Testis (tissue), 3 donors: ENCODE measurements around the gene MANBA. TPM values are rescaled to one million over a fixed set of nuclear protein-coding genes. Genes with fewer than 3 reads are reported as not detected.
"Not testable (repeated sequence)": the region's sequence is repeated elsewhere in the genome, so short reads cannot be mapped to it uniquely, and the experiment has no call there.

Source experiments
- DNase-seq: peaks from one replicate; pipeline ENCODE4 v3.0.0-alpha.2; 2019
- H3K27ac ChIP-seq, 2 donors: fragments of 200-600 bp; sonication (generic); one replicate each; pipeline ENCODE4 v1.5.1; 2019
- H3K27me3 ChIP-seq: fragments of 200-600 bp; sonication (generic); one replicate; pipeline ENCODE4 v1.5.1; 2019
- H3K36me3 ChIP-seq: fragments of 200-600 bp; sonication (generic); one replicate; pipeline ENCODE4 v1.5.1; 2017; ENCODE audit warnings: low read depth; ENCODE audit errors: missing control alignments
- H3K4me1 ChIP-seq: fragments of 200-600 bp; sonication (generic); one replicate; pipeline ENCODE4 v1.5.1; 2019
- H3K4me3 ChIP-seq, 2 donors: fragments of 200-600 bp; sonication (generic); one replicate each; pipeline ENCODE4 v1.5.1; 2017 to 2019
- H3K9me3 ChIP-seq: fragments of 200-600 bp; sonication (generic); one replicate; pipeline ENCODE4 v1.5.1; 2017
- POLR2A ChIP-seq: fragments of 450-650 bp; IDR thresholded peaks from one replicate; pipeline ENCODE4 v1.6.1; 2017; ENCODE audit warnings: antibody characterized with exemption, mild to moderate bottlenecking, moderate library complexity
- WGBS, 2 donors: methylation state at CpG; one replicate each; pipeline ENCODE4 v1.1.5; 2018; 5-methylcytosine and 5-hydroxymethylcytosine counted together
- intact Hi-C: fragments of 100-400 bp; cut with DNase I; formaldehyde crosslinking; loops from one replicate; pipeline ENCODE4 v1.15.1; 2023; ENCODE audit warnings: low total_unique reads
- polyA plus RNA-seq: library from polyadenylated mRNA; stranded (reverse); fragments of 350-450 nt; fragmentation: Illumina TruSeq; extraction: RNeasy Lipid Tissue Mini Kit (QIAGEN cat#74804); gene quantifications from one replicate; pipeline ENCODE4 v1.2.3, GENCODE V29; 2014; ENCODE audit warnings: low read depth, low replicate concordance; ENCODE audit not compliant: insufficient read depth
- total RNA-seq, 2 donors: library from RNA; depleted of rRNA; stranded (reverse); fragments of >200 nt; gene quantifications; one replicate each; pipeline ENCODE4 v1.2.3, GENCODE V29; 2016
- TF ChIP-seq, protein P1 (sequence below), 3 experiments: fragments of 450-650 bp in 2 of 3; fragments of 200-600 bp in 1 of 3; sonication (generic) in 1 of 3; IDR thresholded peaks; one replicate each; pipeline ENCODE4 v1.5.1; 2016 to 2019; ENCODE audit warnings: antibody characterized with exemption in 3 of 3, mild to moderate bottlenecking in 2 of 3, moderate library complexity in 1 of 3

The MANBA gene
- total and polyA plus RNA-seq, 3 donors from 2014 or later, result 9.2 to 22.7 (median 13.6) TPM

DNA sequence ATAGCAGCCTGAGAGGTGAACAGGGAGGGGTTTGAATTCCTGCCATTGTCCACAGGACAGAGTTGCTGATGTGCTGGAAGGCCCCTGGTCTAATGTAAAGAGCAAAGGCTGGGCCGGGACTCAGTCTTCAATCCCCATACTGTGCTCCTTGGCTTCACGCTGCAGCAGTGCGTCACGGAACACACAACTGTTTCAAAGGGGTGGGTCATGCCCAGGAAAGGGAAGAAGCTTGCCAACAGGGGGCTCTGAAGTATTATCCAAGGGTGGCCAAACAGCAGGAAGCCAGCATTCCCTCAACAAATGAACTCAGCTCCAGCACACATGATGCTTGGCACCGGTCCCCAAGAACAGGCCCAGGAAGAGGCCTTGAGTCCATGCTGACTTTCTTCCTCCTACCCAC is 137.1 kb downstream of the MANBA start:
- DNase-seq, result peak; percentile 52
- no peak overlapping the region for H3K4me3 ChIP-seq
- intact Hi-C loops, result loop anchor here (10.0 kb wide), 2 partner anchors 169 to 391 kb away; partner anchors contain the start of gene SLC9B1
- TF ChIP-seq, protein P1, sequence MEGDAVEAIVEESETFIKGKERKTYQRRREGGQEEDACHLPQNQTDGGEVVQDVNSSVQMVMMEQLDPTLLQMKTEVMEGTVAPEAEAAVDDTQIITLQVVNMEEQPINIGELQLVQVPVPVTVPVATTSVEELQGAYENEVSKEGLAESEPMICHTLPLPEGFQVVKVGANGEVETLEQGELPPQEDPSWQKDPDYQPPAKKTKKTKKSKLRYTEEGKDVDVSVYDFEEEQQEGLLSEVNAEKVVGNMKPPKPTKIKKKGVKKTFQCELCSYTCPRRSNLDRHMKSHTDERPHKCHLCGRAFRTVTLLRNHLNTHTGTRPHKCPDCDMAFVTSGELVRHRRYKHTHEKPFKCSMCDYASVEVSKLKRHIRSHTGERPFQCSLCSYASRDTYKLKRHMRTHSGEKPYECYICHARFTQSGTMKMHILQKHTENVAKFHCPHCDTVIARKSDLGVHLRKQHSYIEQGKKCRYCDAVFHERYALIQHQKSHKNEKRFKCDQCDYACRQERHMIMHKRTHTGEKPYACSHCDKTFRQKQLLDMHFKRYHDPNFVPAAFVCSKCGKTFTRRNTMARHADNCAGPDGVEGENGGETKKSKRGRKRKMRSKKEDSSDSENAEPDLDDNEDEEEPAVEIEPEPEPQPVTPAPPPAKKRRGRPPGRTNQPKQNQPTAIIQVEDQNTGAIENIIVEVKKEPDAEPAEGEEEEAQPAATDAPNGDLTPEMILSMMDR (IDR thresholded peaks at IDR 0.05), result no peak
- no peak for TF ChIP-seq POLR2A
- H3K27ac ChIP-seq, result no peak overlapping the region
- H3K27me3 ChIP-seq, result no peaks in the 10 kb centered on the region
- H3K36me3 ChIP-seq, result no peaks in the 10 kb centered on the region
- 65 to 80% methylated on average over 4 to 5 of the region's 5 CpGs for WGBS, 2 donors
- H3K4me1 ChIP-seq, result no peaks in the 10 kb centered on the region
- no peaks in the 10 kb centered on the region for H3K9me3 ChIP-seq

DNA sequence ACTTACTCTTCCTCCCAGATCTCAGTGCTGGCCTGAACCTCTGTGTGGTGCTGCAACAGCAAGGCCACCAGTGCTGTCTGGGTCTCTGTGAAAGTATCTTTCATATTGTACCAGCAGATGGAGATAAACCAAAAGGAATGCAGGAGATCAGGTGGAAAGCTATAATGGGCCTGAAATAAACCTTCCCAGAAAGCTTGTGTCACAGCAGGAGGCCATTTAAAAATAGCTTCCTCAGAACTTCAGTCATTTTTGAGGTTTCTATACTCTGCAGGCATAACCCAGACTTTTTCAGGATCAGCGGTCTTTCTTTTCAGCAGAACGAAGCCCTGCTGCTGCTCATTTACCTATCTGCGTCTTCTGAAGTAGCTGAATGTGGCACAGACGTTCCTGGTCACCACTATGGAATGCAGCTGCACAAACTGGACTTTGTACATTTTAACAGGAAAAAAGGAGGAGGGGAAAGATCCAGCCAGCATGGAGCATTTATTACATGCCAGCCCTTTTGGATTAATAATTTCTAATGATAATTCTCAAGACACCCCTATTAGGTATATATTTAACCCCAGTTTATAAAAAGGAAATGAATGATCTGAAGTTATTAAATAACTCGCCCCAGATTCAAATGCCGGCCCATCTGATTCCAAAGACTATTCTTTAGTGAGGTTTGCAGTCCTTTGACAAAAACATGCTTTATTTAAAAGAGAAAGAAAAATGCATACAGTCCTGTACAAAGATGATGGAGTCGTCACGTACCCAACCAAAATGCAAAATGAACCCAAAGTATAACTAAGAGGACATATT is 139.9 kb downstream of the MANBA start:
- Histone ChIP-seq H3K27me3 (no peaks in the 10 kb centered on the region), H3K4me1 (no peaks in the 10 kb centered on the region), H3K9me3 (no peaks in the 10 kb centered on the region), H3K4me3 (no peak overlapping the region), H3K36me3 (no peaks in the 10 kb centered on the region), H3K27ac (no peak overlapping the region)
- 84 to 87% methylated on average over 8 of the region's 8 CpGs for WGBS, 2 donors
- intact Hi-C loops, result loop anchor here (10.0 kb wide), 2 partner anchors 166 to 394 kb away; partner anchors contain the start of gene SLC9B1
- DNase-seq, result peak; percentile 51
- TF ChIP-seq POLR2A, result no peak
- TF ChIP-seq, protein P1 (IDR thresholded peaks at IDR 0.05), result peak; percentile 43 to 66 (median 46)

DNA sequence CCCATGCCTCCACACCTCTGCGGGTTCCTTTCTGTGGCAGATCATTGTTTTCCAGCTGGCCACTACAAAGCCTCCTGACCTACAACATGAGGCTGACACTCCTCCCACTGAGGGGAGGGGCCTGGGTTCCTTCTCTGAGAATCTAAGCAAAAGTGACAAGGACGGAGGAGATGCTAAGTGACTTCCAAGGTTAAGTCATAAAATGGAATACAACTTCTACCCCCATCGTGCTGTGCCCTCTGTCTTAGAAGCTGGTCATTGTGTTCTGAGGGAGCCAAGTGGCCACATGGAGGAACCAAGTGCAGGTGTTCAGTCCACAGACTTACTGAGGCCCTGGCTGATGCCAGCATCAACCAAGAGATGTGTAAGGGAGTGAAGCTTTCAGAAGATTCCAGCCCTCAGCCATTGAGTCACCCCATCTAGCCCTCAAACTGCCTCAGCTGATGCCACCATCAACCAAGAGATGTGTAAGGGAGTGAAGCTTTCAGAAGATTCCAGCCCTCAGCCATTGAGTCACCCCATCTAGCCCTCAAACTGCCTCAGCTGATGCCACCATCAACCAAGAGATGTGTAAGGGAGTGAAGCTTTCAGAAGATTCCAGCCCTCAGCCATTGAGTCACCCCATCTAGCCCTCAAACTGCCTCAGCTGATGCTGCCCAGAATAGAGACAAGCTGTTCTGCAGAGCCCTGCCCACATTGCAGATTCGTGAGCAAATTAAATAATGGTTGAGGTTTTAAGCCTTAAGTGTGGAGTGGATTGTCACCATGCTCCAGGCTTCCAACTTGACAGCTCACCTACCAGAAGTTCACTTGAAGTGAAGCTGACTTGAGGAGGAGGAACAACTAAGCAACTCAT is 140.8 kb downstream of the MANBA start:
- not testable (repeated sequence) for H3K4me3 ChIP-seq, H3K4me1 ChIP-seq, H3K27ac ChIP-seq, H3K27me3 ChIP-seq, H3K9me3 ChIP-seq, H3K36me3 ChIP-seq, DNase-seq
- intact Hi-C loops, result loop anchor here (10.0 kb wide), 2 partner anchors 165 to 395 kb away; partner anchors contain the start of gene SLC9B1
- WGBS, 2 donors, result 72 to 80% methylated on average over 4 of the region's 4 CpGs

DNA sequence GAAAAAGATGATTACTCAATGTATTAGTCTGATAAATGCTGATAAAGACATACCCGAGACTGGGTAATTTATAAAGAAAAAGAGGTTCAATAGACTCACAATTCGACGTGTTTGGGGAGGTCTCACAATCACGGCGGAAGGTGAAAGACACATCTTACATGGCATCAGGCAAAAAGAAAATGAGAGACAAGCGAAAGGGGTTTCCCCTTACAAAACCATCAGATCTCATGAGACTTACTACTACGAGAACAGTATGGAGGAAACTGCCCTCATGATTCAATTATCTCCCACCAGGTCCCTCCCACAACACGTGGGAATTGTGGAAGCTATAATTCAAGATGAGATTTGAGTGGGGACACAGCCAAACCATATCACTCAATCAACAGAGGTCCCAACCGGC is 141.7 kb downstream of the MANBA start:
- intact Hi-C loops, H3K9me3 ChIP-seq, H3K4me1 ChIP-seq, H3K4me3 ChIP-seq, DNase-seq, H3K27me3 ChIP-seq, H3K36me3 ChIP-seq, H3K27ac ChIP-seq: not testable (repeated sequence)
- 63 to 68% methylated on average over 9 of the region's 9 CpGs for WGBS, 2 donors

DNA sequence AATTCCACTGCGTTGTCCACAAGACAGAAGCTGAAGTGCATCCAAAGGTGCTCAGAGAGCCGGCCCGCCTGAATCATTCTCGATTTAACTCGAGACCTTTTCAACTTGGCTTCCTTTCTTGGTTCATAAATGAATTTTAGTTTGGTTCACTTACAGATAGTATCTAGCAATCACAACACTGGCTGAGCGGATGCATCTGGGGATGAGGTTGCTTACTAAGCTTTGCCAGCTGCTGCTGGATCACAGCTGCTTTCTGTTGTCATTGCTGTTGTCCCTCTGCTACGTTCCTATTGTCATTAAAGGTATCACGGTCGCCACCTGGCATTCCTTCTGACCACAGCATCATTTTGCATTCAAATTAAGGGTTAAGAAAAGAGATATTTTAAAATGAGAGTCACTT is 144.1 kb downstream of the MANBA start:
- Histone ChIP-seq H3K4me3 (no peak overlapping the region), H3K4me1 (no peaks in the 10 kb centered on the region), H3K27ac (no peak overlapping the region), H3K27me3 (no peaks in the 10 kb centered on the region), H3K9me3 (no peaks in the 10 kb centered on the region), H3K36me3 (no peaks in the 10 kb centered on the region)
- TF ChIP-seq, protein P1 (IDR thresholded peaks at IDR 0.05), result no peak
- TF ChIP-seq POLR2A, result no peak
- no peak for DNase-seq
- 80 to 84% methylated on average over 9 of the region's 9 CpGs for WGBS, 2 donors
- intact Hi-C loops, result no loop called here
